Stimulated activated CD8-positive, alpha-beta memory T cell treated with anti-CD3 and anti-CD28 coated beads, Interleukin-4, amount 100 ng/mL, for 1 hour (primary cell): ENCODE data around the gene MAP7D1.
"Not testable (repeated sequence)": the region's sequence is repeated elsewhere in the genome, so short reads cannot be mapped to it uniquely, and the experiment has no call there.

Source experiments
- DNase-seq, 2 donors: peaks; one replicate each; pipeline ENCODE4 v3.0.0-alpha.2; 2020; ENCODE audit warnings: low read depth in 2 of 2, low spot score in 1 of 2

Gene MAP7D1

DNA sequence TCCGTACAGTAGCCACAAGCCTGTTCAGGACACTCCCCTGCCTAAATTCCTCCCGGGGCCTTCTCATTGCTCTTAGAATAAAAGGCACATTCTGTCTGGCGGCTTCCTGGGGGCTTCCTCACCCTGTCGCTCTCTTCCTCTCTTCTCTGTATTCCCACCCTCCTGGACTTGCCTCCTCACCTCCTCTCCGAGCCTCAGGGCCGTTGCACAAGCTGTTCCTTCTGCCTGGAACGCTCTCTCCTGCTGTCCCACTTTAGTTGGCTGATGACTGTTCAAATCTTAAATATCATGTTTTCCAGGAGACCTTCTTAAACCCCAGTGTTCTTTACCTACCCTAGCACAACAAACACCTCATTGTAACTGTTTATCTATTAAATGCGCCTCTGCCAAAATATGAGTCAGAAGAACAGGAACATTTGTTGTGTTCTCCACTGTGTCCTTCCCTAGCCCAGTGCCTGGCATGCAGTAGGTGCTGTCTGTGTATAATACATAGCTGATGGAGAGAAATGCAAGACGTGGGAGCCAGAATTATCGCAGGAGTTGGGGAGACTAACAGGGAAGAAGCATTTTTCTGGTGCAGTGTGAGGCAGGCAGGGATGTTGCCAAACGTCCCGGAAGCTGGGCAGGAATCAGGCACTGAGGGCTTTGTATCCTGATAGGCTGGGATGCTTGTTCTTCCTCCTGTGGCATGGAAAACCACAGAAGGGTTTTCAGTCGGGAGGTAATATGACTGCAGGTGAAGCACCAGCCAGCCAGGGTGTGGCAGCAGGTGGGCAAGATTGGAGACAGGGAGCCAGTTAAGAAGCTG lies 44.2 kb downstream of the MAP7D1 start:
- no peak for DNase-seq

DNA sequence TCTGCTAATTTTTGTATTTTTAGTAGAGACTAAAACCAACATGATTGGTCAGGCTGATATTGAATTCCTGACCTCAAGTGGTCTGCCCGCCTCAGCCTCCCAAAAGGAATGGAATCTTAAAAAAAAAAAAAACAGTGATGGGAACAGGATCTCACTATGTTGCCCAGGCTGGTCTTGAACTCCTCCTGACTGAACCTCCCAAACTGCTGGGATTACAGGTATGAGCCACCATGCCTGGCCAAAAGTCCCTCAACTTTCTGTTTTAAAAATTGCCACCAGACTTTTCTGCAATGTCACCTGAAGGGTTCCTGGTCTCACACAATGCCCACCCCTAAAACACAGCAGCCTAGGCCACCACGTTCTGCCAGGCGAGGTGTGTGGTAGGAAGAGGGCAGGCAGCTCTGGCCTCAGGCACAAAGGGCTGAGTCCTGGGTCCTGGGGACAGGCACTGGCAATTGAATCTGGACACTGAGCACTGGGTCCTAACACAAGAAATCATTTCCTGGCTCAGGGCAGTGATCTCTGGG lies 47.1 kb downstream of the MAP7D1 start:
- DNase-seq = no peak

DNA sequence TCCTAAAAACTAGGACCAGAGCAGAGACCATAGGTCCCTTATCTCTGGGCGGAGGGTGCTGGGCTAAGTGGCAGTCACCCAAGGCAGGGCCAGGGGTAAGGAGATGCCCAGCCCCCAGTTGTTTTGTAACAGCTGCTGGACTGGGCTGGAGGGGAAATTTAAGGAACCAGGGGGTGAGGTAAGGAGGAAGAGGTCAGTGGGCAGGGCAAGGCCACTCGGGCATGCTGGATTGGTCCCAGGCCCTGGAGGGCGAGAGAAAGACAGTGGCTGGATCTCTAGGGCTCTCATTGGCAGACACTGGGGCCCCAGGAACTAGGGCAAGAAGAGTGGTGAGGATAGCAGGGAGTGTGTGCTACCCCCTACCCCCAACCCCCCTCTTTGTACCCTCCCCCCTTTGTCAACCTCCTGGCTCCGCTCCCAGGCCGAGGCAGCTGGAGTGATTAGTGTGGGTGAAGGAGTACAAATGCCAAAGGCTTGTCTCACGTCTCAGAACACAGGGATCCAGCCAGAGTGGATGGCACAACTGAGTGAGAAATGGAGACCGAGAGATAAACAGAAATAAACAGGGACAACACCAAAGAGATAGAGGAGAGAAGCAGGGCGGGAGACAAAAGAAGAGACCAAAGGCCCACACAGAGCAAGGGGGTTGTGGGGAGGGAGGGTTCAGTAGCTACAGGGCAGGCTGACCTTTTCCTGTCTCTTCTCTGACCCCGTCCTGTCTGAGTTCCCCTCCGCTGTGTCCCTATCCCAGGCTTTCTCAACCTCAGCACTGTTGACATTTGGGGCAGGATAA lies 47.8 kb downstream of the MAP7D1 start:
- no peak for DNase-seq

- DNase-seq = no peak
These were observed 48.5 kb downstream of the MAP7D1 start for GRCh38 chr1:36204347-36204909.

DNA sequence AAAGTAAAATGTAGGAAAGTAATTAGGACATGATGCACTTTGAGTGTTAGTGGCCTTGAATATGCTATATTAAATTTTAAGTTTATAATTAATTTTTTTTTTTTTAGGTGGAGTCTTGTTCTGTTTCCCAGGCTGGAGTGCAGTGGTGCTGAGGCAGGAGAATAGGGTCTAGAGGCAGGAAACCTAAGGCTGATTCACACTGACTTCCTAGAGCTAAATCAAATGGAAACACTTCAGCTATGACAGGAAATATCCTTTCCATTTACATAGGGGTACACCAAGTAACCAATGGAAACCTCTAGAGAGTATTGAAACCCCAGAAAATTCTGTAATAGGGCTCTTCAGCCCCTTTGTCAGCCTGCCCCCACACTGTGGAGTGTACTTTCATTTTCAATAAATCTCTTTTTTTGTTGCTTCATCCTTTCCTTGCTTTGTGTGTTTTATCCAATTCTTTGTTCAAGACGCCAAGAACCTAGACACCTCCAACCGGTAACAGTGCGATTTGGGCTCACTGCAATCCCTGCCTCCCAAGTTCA lies 50.4 kb downstream of the MAP7D1 start:
- DNase-seq = no peak

DNA sequence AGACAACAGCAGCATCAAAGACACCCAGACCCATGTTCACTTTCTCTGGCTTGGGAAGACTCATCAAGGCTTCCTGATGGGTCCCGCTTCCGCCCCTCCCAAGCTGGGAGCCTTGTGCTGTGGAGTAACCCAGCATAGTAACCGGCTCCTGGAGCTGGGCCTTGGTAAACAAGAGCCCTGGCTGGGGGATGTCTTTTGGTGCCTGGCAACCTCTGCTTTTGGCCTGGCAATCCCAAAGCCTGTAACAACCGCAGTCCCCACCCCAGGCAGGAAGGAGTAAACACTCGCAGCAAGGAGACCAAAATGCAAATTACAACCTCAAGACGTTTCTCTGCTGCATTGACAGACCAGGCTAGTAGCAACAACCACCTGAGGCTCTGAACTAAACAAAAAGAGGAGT lies 51.4 kb downstream of the MAP7D1 start:
- no peak for DNase-seq

DNA sequence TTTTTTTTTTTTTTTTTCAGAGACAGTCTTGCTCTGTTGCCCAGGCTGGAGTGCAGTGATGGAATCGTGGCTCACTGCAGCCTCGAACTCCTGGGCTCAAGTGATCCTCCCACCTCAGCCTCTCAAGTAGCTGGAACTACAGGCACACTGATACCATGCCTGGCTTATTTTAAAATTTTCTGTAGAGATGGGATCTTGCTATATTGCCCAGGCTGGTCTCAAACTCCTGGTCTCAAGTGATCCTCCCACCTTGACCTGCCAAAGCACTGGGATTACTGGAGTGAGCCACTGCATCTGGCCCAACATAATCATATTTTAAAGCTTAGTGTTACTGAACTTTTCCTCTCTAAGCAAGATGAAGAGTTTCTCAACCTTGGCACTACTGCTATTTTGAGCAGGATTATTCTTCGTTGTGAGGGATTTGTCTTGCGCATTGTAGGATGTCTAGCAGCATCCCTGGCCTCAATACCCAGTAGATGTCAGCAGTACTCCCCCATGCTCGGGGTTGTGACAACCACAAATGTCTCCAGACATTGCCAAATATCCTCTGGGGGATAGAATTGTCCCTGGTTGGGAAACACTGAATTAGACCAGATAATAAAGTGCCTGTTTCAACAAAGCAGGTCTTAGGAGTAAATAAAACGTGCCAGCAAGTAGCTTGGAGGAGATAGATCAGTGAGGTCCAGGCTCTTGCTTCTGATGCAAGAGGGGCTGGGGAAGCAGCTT lies 53.2 kb downstream of the MAP7D1 start:
- no peak for DNase-seq

- DNase-seq = no peak
These were observed 55.3 kb downstream of the MAP7D1 start for GRCh38 chr1:36211307-36211706.

- DNase-seq = no peak
These were observed 55.9 kb downstream of the MAP7D1 start for GRCh38 chr1:36211841-36212240.

- DNase-seq = no peak
These were observed 56.8 kb downstream of the MAP7D1 start for GRCh38 chr1:36212782-36213181.

GRCh38 chr1:36217670-36218069 lies 61.7 kb downstream of the MAP7D1 start:
- no peak for DNase-seq

DNA sequence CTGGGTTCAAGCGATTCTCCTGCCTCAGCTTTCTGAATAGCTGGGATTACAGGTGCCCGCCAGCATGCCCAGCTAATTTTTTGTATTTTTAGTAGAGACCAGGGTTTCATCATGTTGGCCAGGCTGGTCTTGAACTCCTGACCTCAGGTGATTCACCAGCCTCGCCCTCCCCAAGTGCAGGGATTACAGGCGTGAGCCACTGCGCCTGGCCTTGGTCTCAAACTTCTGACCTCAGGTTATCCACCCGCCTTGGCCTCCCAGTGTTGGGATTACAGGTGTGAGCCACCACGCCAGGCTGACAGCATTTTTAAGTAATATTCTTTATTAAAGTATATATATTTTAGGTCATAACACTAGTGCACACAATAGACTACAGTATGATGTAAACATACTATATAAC lies 65.9 kb downstream of the MAP7D1 start:
- not testable (repeated sequence) for DNase-seq

- no peak for DNase-seq
These were observed 66.8 kb downstream of the MAP7D1 start for GRCh38 chr1:36222481-36223380.

DNA sequence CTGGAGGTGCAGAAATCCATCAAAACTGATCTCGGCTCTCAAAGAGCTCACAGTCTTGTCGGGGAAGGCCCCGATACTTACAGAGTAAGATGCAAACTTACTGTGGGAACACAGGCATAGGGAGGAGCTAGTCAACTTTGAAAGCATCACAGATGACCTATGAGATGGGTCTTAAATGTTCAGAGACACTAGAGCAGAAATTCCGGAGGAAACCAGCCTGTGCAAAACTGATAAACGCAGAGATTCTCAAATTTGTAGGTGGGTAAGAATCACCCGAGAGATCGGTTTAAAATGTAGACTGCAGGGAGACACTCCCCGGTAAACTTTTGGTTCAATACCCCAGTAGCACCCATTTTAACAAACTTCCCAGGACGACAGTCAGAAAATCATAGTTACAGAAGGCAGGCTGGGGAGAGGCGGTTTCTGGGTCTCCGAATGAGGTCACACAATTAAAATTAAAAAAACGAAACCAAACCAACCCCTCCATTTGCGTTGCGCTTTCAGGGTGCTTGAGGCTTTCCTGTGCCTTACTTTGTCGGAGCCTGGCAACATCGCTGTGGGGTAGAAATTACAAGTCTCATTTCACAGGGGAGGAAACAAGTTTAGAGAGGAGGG lies 67.5 kb downstream of the MAP7D1 start:
- peak; percentile 5 to 10 for DNase-seq

DNA sequence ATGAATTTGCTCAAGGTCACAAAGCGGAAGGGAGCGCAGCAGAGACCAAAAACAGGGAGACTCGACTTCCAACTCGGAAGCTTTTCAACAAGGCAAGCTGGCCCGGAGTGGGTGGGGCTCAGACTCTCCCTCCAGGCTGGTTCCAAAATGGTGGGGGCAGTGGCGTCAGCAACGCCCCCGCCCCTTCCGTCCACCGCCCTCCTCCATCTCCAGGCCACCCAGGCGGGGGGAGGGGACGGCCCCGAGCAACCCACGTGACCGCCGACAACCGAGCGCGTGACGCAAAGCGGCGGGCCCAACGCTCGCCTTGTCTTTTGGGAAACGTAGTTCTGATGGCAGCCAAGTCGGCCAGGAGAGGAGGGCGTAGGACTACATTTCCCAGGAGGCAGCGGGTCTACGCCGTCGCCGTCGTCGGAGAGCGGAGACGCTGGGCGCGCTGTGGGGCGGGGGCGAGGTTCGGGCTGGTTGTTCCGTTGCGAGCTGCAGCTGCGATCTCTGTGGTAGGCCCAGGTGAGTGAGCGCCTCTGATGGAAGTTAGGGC lies 68.1 kb downstream of the MAP7D1 start, which contains the start of gene THRAP3:
Gene THRAP3, plus strand, starts transcription at position 448 of the 541 bp plus-strand sequence. CDS start 58,121 bp downstream, outside the sequence.
- peak; percentile 97 to 99 for DNase-seq

DNA sequence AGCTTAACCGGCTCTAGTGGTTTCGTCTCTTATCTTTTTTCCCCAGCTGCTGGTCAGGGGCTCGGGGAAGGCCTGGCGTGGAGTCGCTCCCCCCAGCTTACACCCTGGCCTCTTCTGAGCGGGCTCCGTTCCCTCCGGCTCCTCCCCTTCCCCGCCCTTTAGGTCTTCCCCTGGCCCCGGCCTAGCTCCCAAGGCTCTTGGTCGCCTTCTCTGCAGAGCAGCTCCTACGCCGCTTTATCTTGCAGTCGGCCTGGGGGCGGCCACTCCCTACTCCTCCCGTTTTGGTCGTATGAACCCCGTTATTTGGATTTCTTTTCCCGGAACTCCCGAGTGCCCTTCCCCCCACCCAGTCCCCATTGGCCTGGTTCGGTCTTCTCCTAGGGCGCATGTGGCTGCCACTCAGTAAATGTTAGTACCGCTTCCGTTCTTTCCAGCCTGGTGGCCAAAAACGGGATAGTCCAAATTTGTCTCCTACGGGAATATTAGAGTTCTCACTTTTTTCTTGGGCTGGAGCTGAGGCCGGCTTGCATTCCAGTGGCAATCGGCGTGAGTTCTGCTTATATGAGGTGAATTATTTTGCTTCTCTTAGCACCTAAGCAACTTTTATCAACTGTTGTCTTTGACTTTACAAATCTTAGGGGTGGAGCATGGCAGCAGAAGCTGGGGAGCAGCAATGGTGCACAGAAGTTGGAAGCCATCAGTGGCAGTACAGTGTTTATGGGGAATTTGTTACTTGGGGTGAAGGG lies 68.8 kb downstream of the MAP7D1 start:
- DNase-seq = no peak

- no peak for DNase-seq
These were observed 69.4 kb downstream of the MAP7D1 start for GRCh38 chr1:36225283-36225899.

DNA sequence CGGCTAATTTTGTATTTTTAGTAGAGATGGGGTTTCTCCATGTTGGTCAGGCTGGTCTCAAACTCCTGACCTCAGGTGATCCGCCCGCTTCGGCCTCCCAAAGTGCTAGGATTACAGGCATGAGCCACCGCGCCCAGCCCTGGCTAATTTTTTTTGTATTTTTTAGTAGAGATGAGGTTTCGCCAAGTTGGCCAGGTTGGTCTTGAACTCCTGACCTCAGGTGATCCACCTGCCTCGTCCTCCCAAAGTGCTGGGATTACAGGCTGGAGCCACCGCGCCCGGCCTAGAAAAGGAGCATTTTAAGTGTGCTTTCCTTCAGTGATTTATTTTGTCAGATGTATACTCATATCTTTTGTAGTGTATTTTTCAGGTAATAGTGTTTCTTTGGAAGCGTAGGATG lies 74.3 kb downstream of the MAP7D1 start:
- DNase-seq = not testable (repeated sequence)
